SK-N-SH (cell line): ENCODE measurements around the gene PFN1. TPM values are rescaled to one million over a fixed set of nuclear protein-coding genes. Genes with fewer than 3 reads are reported as not detected.
"Not testable (repeated sequence)": the region's sequence is repeated elsewhere in the genome, so short reads cannot be mapped to it uniquely, and the experiment has no call there.

Experiments used
- CTCF ChIA-PET: fragments of 300-600, 350-600 bp; formaldehyde crosslinking; extraction: SDS; loops from one replicate; lab custom pipeline; 2021; lab: Yijun Ruan, JAX
- POLR2A ChIA-PET: fragments of 350-600 bp; sonication (Branson Sonifier 250); formaldehyde crosslinking; extraction: SDS; loops from one replicate; lab custom pipeline; 2020; ENCODE audit warnings: antibody characterized with exemption, inconsistent platforms; lab: Yijun Ruan, JAX
- DNase-seq: peaks from one replicate; pipeline ENCODE4 v3.0.0; 2012
- H2AFZ ChIP-seq: fragments of 200-600 bp; sonication (generic); 2 replicates; pipeline ENCODE4 v1.8.1; 2016; ENCODE audit warnings: antibody characterized with exemption, mild to moderate bottlenecking, low read depth
- H3F3A ChIP-seq: fragments of 200-600 bp; sonication (generic); replicated peaks from 2 replicates; pipeline ENCODE3; 2016; ENCODE audit warnings: antibody characterized with exemption, mild to moderate bottlenecking; ENCODE audit not compliant: insufficient read depth
- H3K27ac ChIP-seq, 2 experiments: fragments of 200-500 bp in 1 of 2; fragments of 200-600 bp in 1 of 2; sonication (Bioruptor generic) in 1 of 2; sonication (generic), shearing (Covaris generic) in 1 of 2; 2 replicates each; pipeline versions ENCODE4 v1.5.1 to v1.6.1; 2014 to 2016; ENCODE audit warnings: low read depth in 2 of 2, inconsistent platforms in 1 of 2, low read length in 1 of 2, mild to moderate bottlenecking in 1 of 2, mixed read lengths in 1 of 2
- H3K27me3 ChIP-seq: fragments of 200-600 bp; sonication (generic), shearing (Covaris generic); 2 replicates; pipeline ENCODE4 v1.6.1; 2016; ENCODE audit warnings: mixed run types; ENCODE audit not compliant: insufficient read depth
- H3K36me3 ChIP-seq, 2 experiments: fragments of 200-500 bp in 1 of 2; fragments of 200-600 bp in 1 of 2; sonication (Bioruptor generic) in 1 of 2; sonication (generic) in 1 of 2; replicated peaks in 1 of 2; 2 replicates each; pipeline versions ENCODE3 to v1.5.1; 2014 to 2016; ENCODE audit warnings: low read length in 1 of 2, mild to moderate bottlenecking in 1 of 2; ENCODE audit not compliant: insufficient read depth in 2 of 2, control insufficient read depth in 1 of 2
- H3K4me1 ChIP-seq, 2 experiments: fragments of 200-500 bp in 1 of 2; fragments of 200-600 bp in 1 of 2; sonication (Bioruptor generic) in 1 of 2; sonication (generic), shearing (Covaris generic) in 1 of 2; 2 replicates each; pipeline versions ENCODE4 v1.5.1 to v1.6.1; 2014 to 2016; ENCODE audit warnings: low read depth in 1 of 2, low read length in 1 of 2, mixed run types in 1 of 2; ENCODE audit not compliant: insufficient read depth in 2 of 2, control insufficient read depth in 1 of 2
- H3K4me2 ChIP-seq: fragments of 200-600 bp; sonication (generic), shearing (Covaris generic); 2 replicates; pipeline ENCODE4 v1.6.1; 2017; ENCODE audit warnings: mixed run types
- H3K4me3 ChIP-seq, 2 experiments: fragments of 200-500 bp in 1 of 2; fragments of 200-600 bp in 1 of 2; sonication (Bioruptor generic) in 1 of 2; sonication (generic), shearing (Covaris generic) in 1 of 2; 2 replicates each; pipeline versions ENCODE4 v1.5.1 to v1.8.1; 2014 to 2016; ENCODE audit warnings: low read depth in 2 of 2, inconsistent platforms in 1 of 2, low read length in 1 of 2, mild to moderate bottlenecking in 1 of 2, mixed read lengths in 1 of 2, moderate library complexity in 1 of 2
- H3K79me2 ChIP-seq: fragments of 200-600 bp; sonication (generic); 2 replicates; pipeline ENCODE4 v1.8.1; 2017; ENCODE audit warnings: mild to moderate bottlenecking; ENCODE audit not compliant: insufficient read depth
- H3K9ac ChIP-seq: fragments of 200-600 bp; sonication (generic); 2 replicates; pipeline ENCODE4 v1.6.1; 2017; ENCODE audit warnings: mixed run types
- H3K9me2 ChIP-seq: fragments of 200-600 bp; sonication (generic); 2 replicates; pipeline ENCODE4 v1.6.1; 2017; ENCODE audit warnings: mixed run types
- H3K9me3 ChIP-seq: fragments of 200-600 bp; sonication (generic); 2 replicates; pipeline ENCODE4 v1.6.1; 2017; ENCODE audit warnings: mixed run types, mild to moderate bottlenecking, moderate library complexity
- H4K20me1 ChIP-seq: fragments of 200-600 bp; sonication (generic); 2 replicates; pipeline ENCODE4 v1.6.1; 2017; ENCODE audit warnings: mild to moderate bottlenecking, mixed run types; ENCODE audit not compliant: insufficient read depth
- CTCF ChIP-seq: fragments of 200-600 bp; sonication (generic); IDR thresholded peaks from 2 replicates; pipeline ENCODE4 v1.6.1; 2017; ENCODE audit warnings: antibody characterized with exemption, mild to moderate bottlenecking, moderate library complexity
- EP300 ChIP-seq, 2 experiments: IDR thresholded peaks; 2 replicates each; pipeline versions ENCODE4 v1.4.0 to v1.6.1; 2012; ENCODE audit warnings: borderline replicate concordance in 1 of 2, low read depth in 1 of 2, low read length in 1 of 2
- FOXM1 ChIP-seq: IDR thresholded peaks from 2 replicates; pipeline ENCODE4 v1.4.0; 2012; ENCODE audit warnings: low read depth, mild to moderate bottlenecking
- NRF1 ChIP-seq: IDR thresholded peaks from 2 replicates; pipeline ENCODE4 v1.6.1; 2012; ENCODE audit warnings: low read depth, mild to moderate bottlenecking, low read length
- PBX3 ChIP-seq: IDR thresholded peaks from 2 replicates; pipeline ENCODE4; 2012
- RAD21 ChIP-seq: IDR thresholded peaks from 2 replicates; pipeline ENCODE4 v1.6.1; 2012; ENCODE audit warnings: mild to moderate bottlenecking, low read length
- RCOR1 ChIP-seq: fragments of 150-350 bp; IDR thresholded peaks from 2 replicates; pipeline ENCODE4 v1.6.1; 2017; ENCODE audit warnings: antibody characterized with exemption, low read length
- TAF1 ChIP-seq: IDR thresholded peaks from 2 replicates; pipeline ENCODE4 v1.6.1; 2012; ENCODE audit warnings: low read depth, mild to moderate bottlenecking, low read length, moderate library complexity, borderline replicate concordance
- USF1 ChIP-seq: IDR thresholded peaks from 2 replicates; pipeline ENCODE4 v1.4.0; 2012; ENCODE audit warnings: low read depth, borderline replicate concordance
- YY1 ChIP-seq: IDR thresholded peaks from 2 replicates; pipeline ENCODE4 v1.4.0; 2012; ENCODE audit warnings: low read depth, mild to moderate bottlenecking
- WGBS: methylation state at CpG from one replicate; pipeline ENCODE4 v1.1.6; 2017; ENCODE audit warnings: low lambda C conversion rate; 5-methylcytosine and 5-hydroxymethylcytosine counted together
- polyA plus RNA-seq, 3 experiments: library from polyadenylated mRNA; depleted of rRNA; stranded (reverse); fragments of >200 nt; gene quantifications; 2 replicates each; pipeline ENCODE4 v1.2.3, GENCODE V29; 2012

Gene PFN1
- polyA plus RNA-seq, 1 of the 3 experiments (the other 2 are of a cell fraction) = 2,484 TPM

- TF ChIP-seq CTCF = peak; percentile 82
- TF ChIP-seq RCOR1 = no peak
- TF ChIP-seq EP300 (IDR thresholded peaks at IDR 0.05; ENCODE audit: borderline replicate concordance in 1 of 2, low read depth in 1 of 2, low read length in 1 of 2) = no peak
- no peak for TF ChIP-seq USF1
- TF ChIP-seq, all 33 proteins: peak for 7
Measured at GRCh38 chr17:4908711-4909496, 39.4 kb downstream of the PFN1 start (continued).

GRCh38 chr17:4908301-4908700 is 40.0 kb downstream of the PFN1 start:
- Histone ChIP-seq H3K4me1 (peaks cover 0 to 13% of the 10 kb centered on the region in 2 experiments; a peak in 1 of 4 replicates), H3K9me3 (no peaks in the 10 kb centered on the region), H3K9me2 (no peaks in the 10 kb centered on the region), H3K4me2 (no peak overlapping the region), H2AFZ (no peak overlapping the region), H3K9ac (no peak overlapping the region), H3K27ac (peak overlapping the region in 1 of 2 experiments; percentile 1; a peak in 1 of 4 replicates), H3K79me2 (no peaks in the 10 kb centered on the region), H3K4me3 (no peak overlapping the region), H3K27me3 (no peaks in the 10 kb centered on the region), H3F3A (peaks cover 3% of the 10 kb centered on the region), H4K20me1 (no peaks in the 10 kb centered on the region), H3K36me3 (no peaks in the 10 kb centered on the region)
- 75% methylated on average over 10 of the region's 10 CpGs for WGBS
- TF ChIP-seq FOXM1 = no peak
- TF ChIP-seq YY1 = no peak
- TF ChIP-seq NRF1 = no peak
- TF ChIP-seq RAD21 = no peak
- TF ChIP-seq TAF1 = no peak
- TF ChIP-seq PBX3 = no peak
- ChIA-PET POLR2A (interaction anchor here (1.0 to 1.7 kb wide), 5 partner anchors 11 to 62 kb away, joined by 3 to 18 read pairs (median 5); partner anchors contain the start of genes RNF167, SLC25A11 and SPAG7), CTCF (interaction anchor here (0.6 to 3.0 kb wide), 40 partner anchors 9 to 311 kb away, joined by 3 to 35 read pairs (median 5); partner anchors contain the start of genes C17orf107, CAMTA2, ENO3 and PLD2)
- DNase-seq = peak; percentile 45

- CTCF ChIA-PET = interaction anchor here (1.6 kb wide), 1 partner anchor 81 kb away, joined by 4 read pairs; the partner anchor contains the start of gene CAMTA2
- H3K79me2 ChIP-seq, H3K27ac ChIP-seq, H4K20me1 ChIP-seq, H3K27me3 ChIP-seq, H2AFZ ChIP-seq, POLR2A ChIA-PET, H3F3A ChIP-seq, H3K9me2 ChIP-seq, H3K36me3 ChIP-seq, H3K9ac ChIP-seq, DNase-seq, H3K4me3 ChIP-seq, H3K9me3 ChIP-seq, H3K4me2 ChIP-seq: not testable (repeated sequence)
- H3K4me1 ChIP-seq = peaks cover 0 to 21% of the 10 kb centered on the region in 2 experiments; a peak in 1 of 4 replicates
Measured at GRCh38 chr17:4906642-4907041, 41.7 kb downstream of the PFN1 start.
